Stimulated activated CD8-positive, alpha-beta memory T cell treated with anti-CD3 and anti-CD28 coated beads, Interleukin-12 subunit alpha, Interleukin-12 subunit beta, amount 100 ng/mL, for 24 hours (primary cell): ENCODE data around the gene TCF23.
"Not testable (repeated sequence)": the region's sequence is repeated elsewhere in the genome, so short reads cannot be mapped to it uniquely, and the experiment has no call there.

Source experiments
- DNase-seq: peaks from one replicate; pipeline ENCODE4 v3.0.0-alpha.2; 2020; ENCODE audit errors: extremely low read depth

The TCF23 gene

GRCh38 chr2:27189989-27190388 lies 41.2 kb downstream of the TCF23 start:
- no peak for DNase-seq

GRCh38 chr2:27191070-27191829 lies 42.4 kb downstream of the TCF23 start:
- DNase-seq: no peak

- DNase-seq: no peak
Measured at GRCh38 chr2:27194538-27195354, 45.9 kb downstream of the TCF23 start.

GRCh38 chr2:27195799-27196198 lies 47.0 kb downstream of the TCF23 start:
- DNase-seq: not testable (repeated sequence)

GRCh38 chr2:27198068-27198467 lies 49.3 kb downstream of the TCF23 start:
- DNase-seq: not testable (repeated sequence)

GRCh38 chr2:27198627-27199026 lies 49.8 kb downstream of the TCF23 start:
- no peak for DNase-seq

GRCh38 chr2:27199241-27199640 lies 50.4 kb downstream of the TCF23 start:
- no peak for DNase-seq

GRCh38 chr2:27201675-27202074 lies 52.9 kb downstream of the TCF23 start:
- DNase-seq: no peak

GRCh38 chr2:27202854-27203253 lies 54.0 kb downstream of the TCF23 start:
- DNase-seq: no peak

- no peak for DNase-seq
Measured at GRCh38 chr2:27203741-27204140, 54.9 kb downstream of the TCF23 start.

GRCh38 chr2:27204566-27204965 lies 55.8 kb downstream of the TCF23 start:
- no peak for DNase-seq

- DNase-seq: no peak
Measured at GRCh38 chr2:27205206-27205605, 56.4 kb downstream of the TCF23 start.

GRCh38 chr2:27206346-27206745 lies 57.5 kb downstream of the TCF23 start:
- no peak for DNase-seq
